Mucosa of descending colon (tissue), 3 donors: Measurements from ENCODE around the gene ZGPAT. TPM values are rescaled to one million over a fixed set of nuclear protein-coding genes. Genes with fewer than 3 reads are reported as not detected.

Experiments
- ATAC-seq: fragments of 200-7000 bp; cut with Tn5 transposase; one replicate; pipeline ENCODE4 v1.9.1; 2020; ENCODE audit warnings: mild to moderate bottlenecking, moderate library complexity
- DNase-seq, 3 donors: peaks; one replicate each; pipeline ENCODE4 v3.0.0-alpha.2; 2020
- H3K36me3 ChIP-seq: fragments of 200-600 bp; one replicate; pipeline ENCODE4 v1.8.0; 2021; ENCODE audit warnings: low read depth, mild to moderate bottlenecking
- H3K4me1 ChIP-seq: fragments of 200-600 bp; one replicate; pipeline ENCODE4 v1.8.0; 2021; ENCODE audit warnings: low read depth, mild to moderate bottlenecking
- H3K4me3 ChIP-seq: fragments of 200-600 bp; one replicate; pipeline ENCODE4 v1.8.0; 2021; ENCODE audit warnings: mild to moderate bottlenecking
- H3K9me3 ChIP-seq: fragments of 200-600 bp; one replicate; pipeline ENCODE4 v1.8.0; 2021; ENCODE audit warnings: mild to moderate bottlenecking
- CTCF ChIP-seq: fragments of 200-600 bp; IDR thresholded peaks from one replicate; pipeline ENCODE4 v1.8.0; 2022; ENCODE audit warnings: antibody characterized with exemption, mild to moderate bottlenecking
- intact Hi-C, 2 donors: fragments of 100-400 bp; cut with DNase I in 1 of 2; cut with micrococcal nuclease in 1 of 2; formaldehyde crosslinking; loops; one replicate each; pipeline versions ENCODE4 v1.11.0 to v1.11.1; 2022; cut with DNase I, micrococcal nuclease
- total RNA-seq, 3 donors: library from RNA; stranded (reverse); fragmentation: NEBNext Ultra II Directional in 2 of 3; extraction: Animal tissue kit (Norgen Biotek cat#: 25700) in 2 of 3; gene quantifications; one replicate each; pipeline versions ENCODE4 v1.2.1 to v1.2.4, GENCODE V29; 2021 to 2023
- donor health status: DM: no; HTN: no; CAD: no; lungs with moderate emphysema.
- donor health status: DM: no; HTN: no; CAD: no.
- donor health status: DM: no; HTN: yes; CAD: no.

ZGPAT gene
- total RNA-seq, 3 donors from 2014 or later, result 24.3 to 34.0 (median 31.7) TPM

GRCh38 chr20:63752411-63753101 lies 44.7 kb downstream of the ZGPAT start:
- DNase-seq (no peak), ATAC-seq (no peak)
- no peak for TF ChIP-seq CTCF
- no peak overlapping the region for H3K4me3 ChIP-seq
- H3K9me3 ChIP-seq, result no peaks in the 10 kb centered on the region
- no peaks in the 10 kb centered on the region for H3K36me3 ChIP-seq
- intact Hi-C loops, result no loop called here
- H3K4me1 ChIP-seq, result no peaks in the 10 kb centered on the region

- TF ChIP-seq CTCF, result no peak
- ATAC-seq (no peak), DNase-seq (no peak)
- intact Hi-C loops, result no loop called here
- Histone ChIP-seq H3K9me3 (no peaks in the 10 kb centered on the region), H3K4me3 (no peak overlapping the region), H3K4me1 (no peaks in the 10 kb centered on the region), H3K36me3 (no peaks in the 10 kb centered on the region)
Measured at GRCh38 chr20:63753381-63753780, 45.5 kb downstream of the ZGPAT start.

GRCh38 chr20:63754008-63754407 lies 46.2 kb downstream of the ZGPAT start:
- peak in 1 of 3 donors; percentile 48 for DNase-seq
- Histone ChIP-seq H3K4me3 (no peak overlapping the region), H3K4me1 (no peaks in the 10 kb centered on the region), H3K9me3 (no peaks in the 10 kb centered on the region), H3K36me3 (no peaks in the 10 kb centered on the region)
- no peak for ATAC-seq
- intact Hi-C loops, result no loop called here
- TF ChIP-seq CTCF, result no peak

GRCh38 chr20:63755933-63756647 lies 48.3 kb downstream of the ZGPAT start:
- H3K4me1 ChIP-seq, result no peaks in the 10 kb centered on the region
- H3K9me3 ChIP-seq, result no peaks in the 10 kb centered on the region
- DNase-seq (peak in 1 of 3 donors; percentile 31), ATAC-seq (no peak)
- no peaks in the 10 kb centered on the region for H3K36me3 ChIP-seq
- no peak for TF ChIP-seq CTCF
- no peak overlapping the region for H3K4me3 ChIP-seq
- intact Hi-C loops, result no loop called here

- ATAC-seq (no peak), DNase-seq (peak in 1 of 3 donors; percentile 7)
Measured at GRCh38 chr20:63756648-63756991, 48.8 kb downstream of the ZGPAT start.

More at GRCh38 chr20:63756648-63756991, 48.8 kb downstream of the ZGPAT start:
- Histone ChIP-seq H3K9me3 (no peaks in the 10 kb centered on the region), H3K4me3 (no peak overlapping the region), H3K4me1 (no peaks in the 10 kb centered on the region), H3K36me3 (no peaks in the 10 kb centered on the region)
- intact Hi-C loops, result no loop called here
- no peak for TF ChIP-seq CTCF
